ENCODE measurements around the gene NCOA7.

DNA sequence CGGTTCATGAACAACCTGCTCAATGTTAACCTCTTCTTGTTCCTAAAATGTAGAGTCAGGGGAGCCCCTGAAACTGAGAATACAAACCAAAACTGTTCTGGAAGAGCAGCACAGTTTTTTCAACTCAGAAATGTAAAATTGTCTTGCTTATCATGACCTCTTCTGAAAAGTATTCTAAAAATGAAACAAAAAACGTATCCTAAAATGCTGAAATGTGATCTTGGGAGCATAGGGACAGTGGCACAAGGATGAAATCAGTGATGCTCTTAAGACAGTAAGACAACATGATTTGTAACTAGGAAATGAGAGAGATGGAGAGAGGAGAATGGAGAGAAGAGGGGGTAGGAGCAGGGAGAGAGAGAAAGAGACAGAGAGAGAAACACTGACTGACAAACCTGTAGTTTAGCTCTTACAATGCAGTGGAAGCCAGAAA lies 27.5 kb downstream of the NCOA7 start:
- TF ChIP-seq CTCF (IDR thresholded peaks at IDR 0.05) (no peak), POLR2A (IDR thresholded peaks at IDR 0.05) (no peak)

Data from adrenal gland (tissue), 5 donors.